SK-N-SH (cell line): Measurements from ENCODE around the gene SPSB3. TPM values are rescaled to one million over a fixed set of nuclear protein-coding genes. Genes with fewer than 3 reads are reported as not detected.

Source experiments
- CTCF ChIA-PET: fragments of 300-600, 350-600 bp; formaldehyde crosslinking; extraction: SDS; loops from one replicate; lab custom pipeline; 2021; lab: Yijun Ruan, JAX
- POLR2A ChIA-PET: fragments of 350-600 bp; sonication (Branson Sonifier 250); formaldehyde crosslinking; extraction: SDS; loops from one replicate; lab custom pipeline; 2020; ENCODE audit warnings: antibody characterized with exemption, inconsistent platforms; lab: Yijun Ruan, JAX
- DNase-seq: peaks from one replicate; pipeline ENCODE4 v3.0.0; 2012
- H2AFZ ChIP-seq: fragments of 200-600 bp; sonication (generic); 2 replicates; pipeline ENCODE4 v1.8.1; 2016; ENCODE audit warnings: antibody characterized with exemption, mild to moderate bottlenecking, low read depth
- H3F3A ChIP-seq: fragments of 200-600 bp; sonication (generic); replicated peaks from 2 replicates; pipeline ENCODE3; 2016; ENCODE audit warnings: antibody characterized with exemption, mild to moderate bottlenecking; ENCODE audit not compliant: insufficient read depth
- H3K27ac ChIP-seq, 2 experiments: fragments of 200-500 bp in 1 of 2; fragments of 200-600 bp in 1 of 2; sonication (Bioruptor generic) in 1 of 2; sonication (generic), shearing (Covaris generic) in 1 of 2; 2 replicates each; pipeline versions ENCODE4 v1.5.1 to v1.6.1; 2014 to 2016; ENCODE audit warnings: low read depth in 2 of 2, inconsistent platforms in 1 of 2, low read length in 1 of 2, mild to moderate bottlenecking in 1 of 2, mixed read lengths in 1 of 2
- H3K27me3 ChIP-seq: fragments of 200-600 bp; sonication (generic), shearing (Covaris generic); 2 replicates; pipeline ENCODE4 v1.6.1; 2016; ENCODE audit warnings: mixed run types; ENCODE audit not compliant: insufficient read depth
- H3K36me3 ChIP-seq, 2 experiments: fragments of 200-500 bp in 1 of 2; fragments of 200-600 bp in 1 of 2; sonication (Bioruptor generic) in 1 of 2; sonication (generic) in 1 of 2; replicated peaks in 1 of 2; 2 replicates each; pipeline versions ENCODE3 to v1.5.1; 2014 to 2016; ENCODE audit warnings: low read length in 1 of 2, mild to moderate bottlenecking in 1 of 2; ENCODE audit not compliant: insufficient read depth in 2 of 2, control insufficient read depth in 1 of 2
- H3K4me1 ChIP-seq, 2 experiments: fragments of 200-500 bp in 1 of 2; fragments of 200-600 bp in 1 of 2; sonication (Bioruptor generic) in 1 of 2; sonication (generic), shearing (Covaris generic) in 1 of 2; 2 replicates each; pipeline versions ENCODE4 v1.5.1 to v1.6.1; 2014 to 2016; ENCODE audit warnings: low read depth in 1 of 2, low read length in 1 of 2, mixed run types in 1 of 2; ENCODE audit not compliant: insufficient read depth in 2 of 2, control insufficient read depth in 1 of 2
- H3K4me2 ChIP-seq: fragments of 200-600 bp; sonication (generic), shearing (Covaris generic); 2 replicates; pipeline ENCODE4 v1.6.1; 2017; ENCODE audit warnings: mixed run types
- H3K4me3 ChIP-seq, 2 experiments: fragments of 200-500 bp in 1 of 2; fragments of 200-600 bp in 1 of 2; sonication (Bioruptor generic) in 1 of 2; sonication (generic), shearing (Covaris generic) in 1 of 2; 2 replicates each; pipeline versions ENCODE4 v1.5.1 to v1.8.1; 2014 to 2016; ENCODE audit warnings: low read depth in 2 of 2, inconsistent platforms in 1 of 2, low read length in 1 of 2, mild to moderate bottlenecking in 1 of 2, mixed read lengths in 1 of 2, moderate library complexity in 1 of 2
- H3K79me2 ChIP-seq: fragments of 200-600 bp; sonication (generic); 2 replicates; pipeline ENCODE4 v1.8.1; 2017; ENCODE audit warnings: mild to moderate bottlenecking; ENCODE audit not compliant: insufficient read depth
- H3K9ac ChIP-seq: fragments of 200-600 bp; sonication (generic); 2 replicates; pipeline ENCODE4 v1.6.1; 2017; ENCODE audit warnings: mixed run types
- H3K9me2 ChIP-seq: fragments of 200-600 bp; sonication (generic); 2 replicates; pipeline ENCODE4 v1.6.1; 2017; ENCODE audit warnings: mixed run types
- H3K9me3 ChIP-seq: fragments of 200-600 bp; sonication (generic); 2 replicates; pipeline ENCODE4 v1.6.1; 2017; ENCODE audit warnings: mixed run types, mild to moderate bottlenecking, moderate library complexity
- H4K20me1 ChIP-seq: fragments of 200-600 bp; sonication (generic); 2 replicates; pipeline ENCODE4 v1.6.1; 2017; ENCODE audit warnings: mild to moderate bottlenecking, mixed run types; ENCODE audit not compliant: insufficient read depth
- EP300 ChIP-seq, 2 experiments: IDR thresholded peaks; 2 replicates each; pipeline versions ENCODE4 v1.4.0 to v1.6.1; 2012; ENCODE audit warnings: borderline replicate concordance in 1 of 2, low read depth in 1 of 2, low read length in 1 of 2
- EZH2phosphoT487 ChIP-seq: fragments of 200-600 bp; sonication (generic); IDR thresholded peaks from 2 replicates; pipeline ENCODE4 v1.6.1; 2017; ENCODE audit warnings: low read depth, mixed run types, mild to moderate bottlenecking, antibody characterized with exemption, moderate library complexity, borderline replicate concordance
- FOXJ3 ChIP-seq: sonication (generic); formaldehyde crosslinking; IDR thresholded peaks from 2 replicates; pipeline ENCODE4 v1.5.1; 2020; ENCODE audit warnings: mild to moderate bottlenecking, missing genetic modification reagents
- GABPA ChIP-seq: IDR thresholded peaks from 2 replicates; pipeline ENCODE4 v1.4.0; 2012; ENCODE audit warnings: low read depth, mild to moderate bottlenecking
- GATA2 ChIP-seq: sonication (generic); formaldehyde crosslinking; IDR thresholded peaks from 2 replicates; pipeline ENCODE4 v1.5.0; 2020; ENCODE audit warnings: mild to moderate bottlenecking, missing genetic modification reagents
- JUND ChIP-seq: IDR thresholded peaks from 2 replicates; pipeline ENCODE4 v1.4.0; 2012
- POLR2AphosphoS5 ChIP-seq: IDR thresholded peaks from 2 replicates; pipeline ENCODE4 v1.6.1; 2012; ENCODE audit warnings: low read depth, low read length
- RAD21 ChIP-seq: IDR thresholded peaks from 2 replicates; pipeline ENCODE4 v1.6.1; 2012; ENCODE audit warnings: mild to moderate bottlenecking, low read length
- RCOR1 ChIP-seq: fragments of 150-350 bp; IDR thresholded peaks from 2 replicates; pipeline ENCODE4 v1.6.1; 2017; ENCODE audit warnings: antibody characterized with exemption, low read length
- REST ChIP-seq: IDR thresholded peaks from 2 replicates; pipeline ENCODE4 v1.6.1; 2012; ENCODE audit warnings: mild to moderate bottlenecking, low read depth, low read length, moderate library complexity
- RFX5 ChIP-seq: IDR thresholded peaks from 2 replicates; pipeline ENCODE4 v1.6.1; 2012; ENCODE audit warnings: mild to moderate bottlenecking, improper control_type of control experiment, low read length
- RXRA ChIP-seq: IDR thresholded peaks from 2 replicates; pipeline ENCODE4 v1.4.0; 2012; ENCODE audit warnings: low read depth, mild to moderate bottlenecking, borderline replicate concordance
- TEAD4 ChIP-seq: IDR thresholded peaks from 2 replicates; pipeline ENCODE4 v1.4.0; 2012; ENCODE audit warnings: mild to moderate bottlenecking, borderline replicate concordance; ENCODE audit not compliant: insufficient read depth
- USF2 ChIP-seq: fragments of 150-350 bp; IDR thresholded peaks from 2 replicates; pipeline ENCODE4 v1.6.1; 2017; ENCODE audit warnings: antibody characterized with exemption, low read length, low read depth, borderline replicate concordance
- ZBTB33 ChIP-seq: IDR thresholded peaks from 2 replicates; pipeline ENCODE4 v1.4.0; 2012; ENCODE audit warnings: low read depth, borderline replicate concordance
- WGBS: methylation state at CpG from one replicate; pipeline ENCODE4 v1.1.6; 2017; ENCODE audit warnings: low lambda C conversion rate; 5-methylcytosine and 5-hydroxymethylcytosine counted together
- polyA plus RNA-seq, 3 experiments: library from polyadenylated mRNA; depleted of rRNA; stranded (reverse); fragments of >200 nt; gene quantifications; 2 replicates each; pipeline ENCODE4 v1.2.3, GENCODE V29; 2012

The SPSB3 gene
- polyA plus RNA-seq, 1 of the 3 experiments (the other 2 are of a cell fraction): 40.6 TPM

- Histone ChIP-seq H3K27me3 (no peaks in the 10 kb centered on the region), H4K20me1 (no peaks in the 10 kb centered on the region), H3K4me1 (no peaks in the 10 kb centered on the region), H3K79me2 (no peaks in the 10 kb centered on the region; the same call in 1 of the 2 replicates), H3K4me2 (no peak overlapping the region), H3K4me3 (no peak overlapping the region), H3K9ac (no peak overlapping the region), H3K27ac (no peak overlapping the region), H3K36me3 (peaks cover 0 to 37% of the 10 kb centered on the region in 2 experiments), H2AFZ (no peak overlapping the region), H3K9me2 (no peaks in the 10 kb centered on the region), H3K9me3 (no peaks in the 10 kb centered on the region), H3F3A (no peaks in the 10 kb centered on the region)
- WGBS: 96% methylated on average over 25 of the region's 37 CpGs
- ChIA-PET POLR2A (no interaction called here), CTCF (interaction anchor here (1.0 kb wide), 1 partner anchor 15 kb away, joined by 3 read pairs; the partner anchor contains the start of genes EME2 and MRPS34)
- DNase-seq: no peak
- TF ChIP-seq TEAD4 (no peak), ZBTB33 (no peak), RCOR1 (no peak), FOXJ3 (CRISPR knock-in tag) (no peak), GABPA (no peak), EP300 (IDR thresholded peaks at IDR 0.05; ENCODE audit: borderline replicate concordance in 1 of 2, low read depth in 1 of 2, low read length in 1 of 2) (no peak), USF2 (no peak), POLR2AphosphoS5 (no peak), RAD21 (no peak), GATA2 (CRISPR knock-in tag) (no peak), EZH2phosphoT487 (no peak)
These were observed 24.5 kb downstream of the SPSB3 start for GRCh38 chr16:1757714-1758461.

- CTCF ChIA-PET: interaction anchor here (1.2 kb wide), 1 partner anchor 11 kb away, joined by 3 read pairs; no protein-coding TSS in a partner anchor
- POLR2A ChIA-PET: no interaction called here
- H3K4me1 ChIP-seq: no peaks in the 10 kb centered on the region
- no peaks in the 10 kb centered on the region; the same call in 1 of the 2 replicates for H3K79me2 ChIP-seq
- no peak overlapping the region for H3K9ac ChIP-seq
- H3K4me2 ChIP-seq: no peak overlapping the region
- no peak overlapping the region for H2AFZ ChIP-seq
- 95% methylated on average over 10 of the region's 12 CpGs for WGBS
- H3K9me2 ChIP-seq: no peaks in the 10 kb centered on the region
- H3K27ac ChIP-seq: no peak overlapping the region
- no peaks in the 10 kb centered on the region for H3K9me3 ChIP-seq
- peaks cover 0 to 27% of the 10 kb centered on the region in 2 experiments for H3K36me3 ChIP-seq
- H4K20me1 ChIP-seq: no peaks in the 10 kb centered on the region
- no peaks in the 10 kb centered on the region for H3K27me3 ChIP-seq
- no peak for DNase-seq
- H3F3A ChIP-seq: no peaks in the 10 kb centered on the region
- no peak overlapping the region for H3K4me3 ChIP-seq
- TF ChIP-seq RXRA (no peak), FOXJ3 (CRISPR knock-in tag) (no peak), GATA2 (CRISPR knock-in tag) (no peak), RFX5 (no peak), REST (no peak), JUND (no peak), ZBTB33 (no peak)
These were observed 28.2 kb downstream of the SPSB3 start for GRCh38 chr16:1754204-1754603.
